ENCODE results near the gene MIGA2.

MIGA2 gene

DNA sequence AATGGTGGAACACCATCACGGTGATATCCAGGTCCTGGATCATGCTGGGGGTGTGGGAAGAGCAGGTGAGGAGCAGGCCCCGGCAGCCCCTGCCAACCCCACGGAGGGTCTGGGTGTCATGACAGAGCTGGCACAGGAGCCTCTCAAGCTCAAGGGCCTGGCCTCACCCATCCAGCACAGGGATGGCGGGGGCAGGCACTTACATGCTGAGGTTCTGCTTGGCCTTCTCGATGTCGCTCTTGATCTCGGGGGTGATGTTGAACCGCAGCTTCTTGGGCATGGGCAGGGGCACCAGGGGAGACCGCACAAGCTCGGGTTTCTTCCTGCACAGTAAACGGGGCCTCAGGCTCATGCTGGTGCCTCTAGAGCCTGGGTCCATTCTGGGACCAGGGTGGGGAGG lies 61.9 kb downstream of the MIGA2 start:
- Histone ChIP-seq H3K4me3 (ENCODE audit: control insufficient read depth in 1 of 7, extremely low read depth in 1 of 7, insufficient read depth in 4 of 7, low read depth in 2 of 7, low read length in 6 of 7) (no peak overlapping the region), H3K27me3 (replicated peaks in 2 of 5; ENCODE audit: control insufficient read depth in 4 of 5, insufficient read depth in 5 of 5, low read length in 4 of 5) (no peaks in the 10 kb centered on the region), H3K4me1 (ENCODE audit: control extremely low read depth in 1 of 4, control insufficient read depth in 4 of 4, insufficient read depth in 4 of 4, low read length in 3 of 4) (no peaks in the 10 kb centered on the region), H3K27ac (ENCODE audit: insufficient read depth in 1 of 2, low read depth in 1 of 2, low read length in 2 of 2, poor library complexity in 1 of 2, severe bottlenecking in 2 of 2) (no peak overlapping the region), H3K36me3 (ENCODE audit: control insufficient read depth in 4 of 4, insufficient read depth in 4 of 4, low read length in 3 of 4) (peaks cover 0 to 28% (median 8%) of the 10 kb centered on the region in 4 experiments), H3K9me3 (ENCODE audit: control extremely low read depth in 1 of 5, control insufficient read depth in 4 of 5, insufficient read depth in 2 of 5, low read depth in 1 of 5, low read length in 4 of 5) (no peaks in the 10 kb centered on the region)
- WGBS (ENCODE audit: insufficient coverage) = 100% methylated on average over 10 of the region's 11 CpGs
- DNase-seq = no peak
- ChIA-PET CTCF (interaction anchor here (1.0 kb wide), 1 partner anchor 91 kb away, joined by 3 read pairs; no protein-coding TSS in a partner anchor), POLR2A (interaction anchor here (0.6 kb wide), 1 partner anchor 28 kb away, joined by 3 read pairs; no protein-coding TSS in a partner anchor)

DNA sequence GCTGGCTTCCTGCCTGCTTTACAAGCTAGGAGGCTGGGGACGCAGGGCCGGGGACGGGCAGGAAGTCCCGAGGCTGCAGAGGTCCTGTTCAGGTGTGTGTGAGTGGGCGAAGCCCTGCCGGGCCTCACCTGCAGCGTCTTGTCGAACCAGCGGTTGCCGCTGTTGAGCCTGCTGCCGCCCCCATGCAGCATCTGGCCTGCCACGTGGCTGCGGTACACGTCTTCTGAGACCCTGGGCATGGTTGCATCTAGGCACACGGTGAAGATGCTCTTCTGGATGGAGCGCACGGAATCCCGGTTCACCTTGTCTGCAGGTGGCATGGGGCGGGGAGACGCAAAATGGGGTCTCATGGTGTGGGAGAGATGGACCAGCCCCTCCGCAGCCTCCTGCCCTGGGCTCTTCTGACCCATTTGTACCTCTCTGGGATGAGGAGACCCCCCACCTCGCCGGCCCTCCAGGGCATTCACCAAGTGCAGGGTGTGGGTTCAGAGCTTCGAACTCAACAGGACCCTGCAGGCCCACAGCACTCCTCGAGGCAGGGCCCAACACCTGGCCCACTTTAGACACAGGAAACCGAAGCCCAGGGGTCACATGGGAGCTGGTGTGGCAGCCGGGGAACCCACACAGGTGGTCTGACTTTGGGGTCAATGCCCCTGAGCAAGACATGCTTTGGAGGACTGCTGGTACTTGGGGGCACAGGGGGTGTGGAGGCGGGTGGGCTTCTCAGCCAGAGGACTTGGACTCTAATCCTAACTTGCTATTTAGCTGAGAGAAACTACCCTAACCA lies 64.2 kb downstream of the MIGA2 start:
- no peak for DNase-seq
- CTCF ChIA-PET = interaction anchor here (1.1 kb wide), 1 partner anchor 15 kb away, joined by 7 read pairs; no protein-coding TSS in a partner anchor
- no peak overlapping the region for H3K4me3 ChIP-seq (ENCODE audit: control insufficient read depth in 1 of 7, extremely low read depth in 1 of 7, insufficient read depth in 4 of 7, low read depth in 2 of 7, low read length in 6 of 7)
- H3K27ac ChIP-seq (ENCODE audit: insufficient read depth in 1 of 2, low read depth in 1 of 2, low read length in 2 of 2, poor library complexity in 1 of 2, severe bottlenecking in 2 of 2) = no peak overlapping the region
- H3K27me3 ChIP-seq (replicated peaks in 2 of 5; ENCODE audit: control insufficient read depth in 4 of 5, insufficient read depth in 5 of 5, low read length in 4 of 5) = no peaks in the 10 kb centered on the region
- WGBS (ENCODE audit: insufficient coverage) = 83% methylated on average over 17 of the region's 28 CpGs
- POLR2A ChIA-PET = interaction anchor here (0.6 kb wide), 1 partner anchor 31 kb away, joined by 3 read pairs; no protein-coding TSS in a partner anchor
- H3K9me3 ChIP-seq (ENCODE audit: control extremely low read depth in 1 of 5, control insufficient read depth in 4 of 5, insufficient read depth in 2 of 5, low read depth in 1 of 5, low read length in 4 of 5) = no peaks in the 10 kb centered on the region
- no peaks in the 10 kb centered on the region for H3K4me1 ChIP-seq (ENCODE audit: control extremely low read depth in 1 of 4, control insufficient read depth in 4 of 4, insufficient read depth in 4 of 4, low read length in 3 of 4)
- peaks cover 0 to 24% (median 4%) of the 10 kb centered on the region in 4 experiments for H3K36me3 ChIP-seq (ENCODE audit: control insufficient read depth in 4 of 4, insufficient read depth in 4 of 4, low read length in 3 of 4)

DNA sequence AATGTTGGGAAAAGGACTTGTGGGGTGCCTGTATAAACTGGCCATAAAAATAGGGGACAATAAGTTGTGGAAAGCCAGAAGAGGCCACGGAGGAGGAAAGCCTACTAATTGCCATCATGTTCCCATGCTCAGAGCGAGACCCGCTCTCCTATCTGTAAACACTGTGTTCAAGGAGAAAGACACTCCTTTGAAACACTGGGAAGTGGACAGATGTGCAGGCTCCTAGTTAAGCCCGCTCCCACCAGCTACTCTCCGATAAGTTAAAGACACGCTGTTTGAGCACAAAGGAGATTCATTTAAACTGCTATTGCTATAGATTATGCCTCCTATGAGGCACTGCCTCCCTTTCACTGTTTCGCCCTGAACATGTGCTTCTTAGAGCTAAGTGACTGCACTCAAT lies 64.9 kb downstream of the MIGA2 start:
- Histone ChIP-seq H3K4me1 (ENCODE audit: control extremely low read depth in 1 of 4, control insufficient read depth in 4 of 4, insufficient read depth in 4 of 4, low read length in 3 of 4) (no peaks in the 10 kb centered on the region), H3K27ac (ENCODE audit: insufficient read depth in 1 of 2, low read depth in 1 of 2, low read length in 2 of 2, poor library complexity in 1 of 2, severe bottlenecking in 2 of 2) (no peak overlapping the region), H3K4me3 (ENCODE audit: control insufficient read depth in 1 of 7, extremely low read depth in 1 of 7, insufficient read depth in 4 of 7, low read depth in 2 of 7, low read length in 6 of 7) (no peak overlapping the region), H3K36me3 (ENCODE audit: control insufficient read depth in 4 of 4, insufficient read depth in 4 of 4, low read length in 3 of 4) (peaks cover 0 to 22% (median 2%) of the 10 kb centered on the region in 4 experiments), H3K27me3 (replicated peaks in 2 of 5; ENCODE audit: control insufficient read depth in 4 of 5, insufficient read depth in 5 of 5, low read length in 4 of 5) (no peaks in the 10 kb centered on the region), H3K9me3 (ENCODE audit: control extremely low read depth in 1 of 5, control insufficient read depth in 4 of 5, insufficient read depth in 2 of 5, low read depth in 1 of 5, low read length in 4 of 5) (no peaks in the 10 kb centered on the region)
- ChIA-PET CTCF (interaction anchor here (1.1 kb wide), 1 partner anchor 14 kb away, joined by 7 read pairs; no protein-coding TSS in a partner anchor), POLR2A (interaction anchor here (0.6 kb wide), 1 partner anchor 32 kb away, joined by 3 read pairs; no protein-coding TSS in a partner anchor)
- WGBS (ENCODE audit: insufficient coverage) = 90% methylated on average over 7 of the region's 7 CpGs
- no peak for DNase-seq

DNA sequence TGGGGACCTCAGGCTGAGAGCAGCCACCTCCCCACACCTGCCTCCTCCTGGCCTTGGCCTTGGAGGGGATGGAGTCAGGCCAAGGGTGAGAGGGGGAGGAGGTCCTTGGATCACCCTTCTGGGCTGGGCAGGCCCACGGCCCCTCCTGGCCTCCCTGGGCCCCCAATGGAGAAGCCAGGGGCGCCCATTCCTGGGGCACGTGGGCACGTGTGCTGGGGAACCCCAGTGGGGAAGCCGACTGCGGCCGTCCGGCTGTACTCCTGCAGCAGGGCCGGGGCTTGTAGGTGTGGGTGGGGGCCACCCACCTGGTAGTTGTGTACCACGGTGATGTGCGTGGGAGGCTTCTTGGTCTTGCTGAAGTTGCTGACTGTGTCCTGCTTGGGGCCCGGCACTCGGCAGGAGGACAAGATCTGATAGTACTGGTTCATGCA lies 65.7 kb downstream of the MIGA2 start:
- no peaks in the 10 kb centered on the region for H3K4me1 ChIP-seq (ENCODE audit: control extremely low read depth in 1 of 4, control insufficient read depth in 4 of 4, insufficient read depth in 4 of 4, low read length in 3 of 4)
- H3K27me3 ChIP-seq (replicated peaks in 2 of 5; ENCODE audit: control insufficient read depth in 4 of 5, insufficient read depth in 5 of 5, low read length in 4 of 5) = no peaks in the 10 kb centered on the region
- POLR2A ChIA-PET = no interaction called here
- no peak for DNase-seq
- CTCF ChIA-PET = interaction anchor here (1.1 kb wide), 1 partner anchor 14 kb away, joined by 7 read pairs; no protein-coding TSS in a partner anchor
- WGBS (ENCODE audit: insufficient coverage) = 97% methylated on average over 10 of the region's 13 CpGs
- peaks cover 0 to 19% (median 5%) of the 10 kb centered on the region in 4 experiments for H3K36me3 ChIP-seq (ENCODE audit: control insufficient read depth in 4 of 4, insufficient read depth in 4 of 4, low read length in 3 of 4)
- no peak overlapping the region for H3K4me3 ChIP-seq (ENCODE audit: control insufficient read depth in 1 of 7, extremely low read depth in 1 of 7, insufficient read depth in 4 of 7, low read depth in 2 of 7, low read length in 6 of 7)
- no peak overlapping the region for H3K27ac ChIP-seq (ENCODE audit: insufficient read depth in 1 of 2, low read depth in 1 of 2, low read length in 2 of 2, poor library complexity in 1 of 2, severe bottlenecking in 2 of 2)
- no peaks in the 10 kb centered on the region for H3K9me3 ChIP-seq (ENCODE audit: control extremely low read depth in 1 of 5, control insufficient read depth in 4 of 5, insufficient read depth in 2 of 5, low read depth in 1 of 5, low read length in 4 of 5)

DNA sequence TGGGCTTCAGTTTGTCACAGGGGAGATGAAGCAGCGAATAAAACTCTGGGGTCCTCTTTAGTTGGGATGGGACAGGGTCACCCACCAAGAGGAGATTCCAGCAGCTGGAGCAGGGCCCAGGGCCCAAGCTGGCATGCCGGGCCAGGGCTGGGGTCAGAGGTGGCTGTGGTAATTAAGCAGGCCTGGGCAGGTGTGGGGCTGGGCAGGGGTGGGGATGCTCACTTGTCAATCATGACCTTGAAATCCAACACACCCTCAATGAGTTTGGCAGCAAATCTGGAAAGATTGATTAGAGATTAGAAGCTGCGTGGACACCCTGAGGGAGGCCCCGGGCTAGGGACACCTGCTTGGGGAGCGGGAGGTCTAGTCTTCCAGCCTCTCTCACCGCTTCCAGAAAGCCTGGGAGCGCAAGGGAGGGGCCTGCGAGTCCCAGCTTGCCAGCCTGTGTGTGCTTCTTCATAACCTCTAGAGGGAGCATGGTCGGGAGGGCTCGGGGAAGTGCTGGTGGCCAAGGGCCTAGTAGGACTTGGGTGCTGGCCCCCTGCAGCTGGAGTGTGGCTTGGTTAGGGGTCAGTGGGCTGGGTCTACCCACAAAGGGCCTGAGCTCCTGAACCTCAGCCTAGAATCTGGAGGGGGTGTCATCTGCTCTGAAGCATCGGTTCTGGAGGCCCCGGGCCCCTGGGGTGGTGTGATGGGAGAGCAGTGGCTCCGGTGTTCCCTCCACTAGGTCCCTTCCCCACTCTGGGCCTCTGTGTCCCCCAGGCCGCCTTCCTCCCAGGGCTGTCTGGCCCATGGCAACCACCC lies 66.6 kb downstream of the MIGA2 start:
- peak; percentile 35 to 47 (median 47) for DNase-seq
- H3K9me3 ChIP-seq (ENCODE audit: control extremely low read depth in 1 of 5, control insufficient read depth in 4 of 5, insufficient read depth in 2 of 5, low read depth in 1 of 5, low read length in 4 of 5) = no peaks in the 10 kb centered on the region
- no peak overlapping the region for H3K27ac ChIP-seq (ENCODE audit: insufficient read depth in 1 of 2, low read depth in 1 of 2, low read length in 2 of 2, poor library complexity in 1 of 2, severe bottlenecking in 2 of 2)
- H3K4me1 ChIP-seq (ENCODE audit: control extremely low read depth in 1 of 4, control insufficient read depth in 4 of 4, insufficient read depth in 4 of 4, low read length in 3 of 4) = no peaks in the 10 kb centered on the region
- 91% methylated on average over 5 of the region's 14 CpGs for WGBS (ENCODE audit: insufficient coverage)
- no peaks in the 10 kb centered on the region for H3K27me3 ChIP-seq (replicated peaks in 2 of 5; ENCODE audit: control insufficient read depth in 4 of 5, insufficient read depth in 5 of 5, low read length in 4 of 5)
- no peak overlapping the region for H3K4me3 ChIP-seq (ENCODE audit: control insufficient read depth in 1 of 7, extremely low read depth in 1 of 7, insufficient read depth in 4 of 7, low read depth in 2 of 7, low read length in 6 of 7)
- CTCF ChIA-PET = interaction anchor here (0.8 to 2.0 kb wide), 3 partner anchors 29 to 407 kb away, joined by 3 to 6 read pairs (median 3); no protein-coding TSS in a partner anchor
- H3K36me3 ChIP-seq (ENCODE audit: control insufficient read depth in 4 of 4, insufficient read depth in 4 of 4, low read length in 3 of 4) = peaks cover 0 to 24% (median 6%) of the 10 kb centered on the region in 4 experiments
- POLR2A ChIA-PET = interaction anchor here (1.0 kb wide), 1 partner anchor 22 kb away, joined by 3 read pairs; the partner anchor contains the start of gene DOLPP1

DNA sequence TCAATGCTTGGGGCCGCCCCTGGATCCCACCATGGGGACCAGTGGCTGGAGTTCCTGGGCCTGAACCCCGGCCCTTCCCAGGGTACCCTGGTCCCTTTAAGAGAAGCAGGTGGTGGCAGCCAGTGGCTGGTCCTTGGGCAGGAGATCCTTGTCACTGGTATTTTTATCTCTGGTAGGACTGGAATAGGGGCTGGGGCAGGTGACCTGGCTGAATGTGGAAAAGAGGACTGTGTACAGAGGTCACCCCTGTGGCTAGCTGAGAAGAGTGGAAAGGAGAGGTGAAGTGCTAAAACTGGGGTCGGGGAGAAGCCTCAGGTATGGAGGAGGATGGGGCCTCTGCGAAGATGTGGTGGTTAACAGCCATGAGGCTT lies 67.2 kb downstream of the MIGA2 start:
- H3K27me3 ChIP-seq (replicated peaks in 2 of 5; ENCODE audit: control insufficient read depth in 4 of 5, insufficient read depth in 5 of 5, low read length in 4 of 5) = no peaks in the 10 kb centered on the region
- DNase-seq = no peak
- H3K9me3 ChIP-seq (ENCODE audit: control extremely low read depth in 1 of 5, control insufficient read depth in 4 of 5, insufficient read depth in 2 of 5, low read depth in 1 of 5, low read length in 4 of 5) = no peaks in the 10 kb centered on the region
- ChIA-PET CTCF (interaction anchor here (0.8 to 2.0 kb wide), 4 partner anchors 14 to 407 kb away, joined by 3 to 6 read pairs (median 3); no protein-coding TSS in a partner anchor), POLR2A (interaction anchor here (1.0 kb wide), 1 partner anchor 23 kb away, joined by 3 read pairs; the partner anchor contains the start of gene DOLPP1)
- H3K4me1 ChIP-seq (ENCODE audit: control extremely low read depth in 1 of 4, control insufficient read depth in 4 of 4, insufficient read depth in 4 of 4, low read length in 3 of 4) = no peaks in the 10 kb centered on the region
- WGBS (ENCODE audit: insufficient coverage) = 95% methylated on average over 4 of the region's 4 CpGs
- no peak overlapping the region for H3K4me3 ChIP-seq (ENCODE audit: control insufficient read depth in 1 of 7, extremely low read depth in 1 of 7, insufficient read depth in 4 of 7, low read depth in 2 of 7, low read length in 6 of 7)
- no peak overlapping the region for H3K27ac ChIP-seq (ENCODE audit: insufficient read depth in 1 of 2, low read depth in 1 of 2, low read length in 2 of 2, poor library complexity in 1 of 2, severe bottlenecking in 2 of 2)
- peaks cover 0 to 20% (median 6%) of the 10 kb centered on the region in 4 experiments for H3K36me3 ChIP-seq (ENCODE audit: control insufficient read depth in 4 of 4, insufficient read depth in 4 of 4, low read length in 3 of 4)

Measured in common myeloid progenitor, CD34-positive (primary cell).